Measurements from ENCODE around the gene IPPK.
"Not testable (repeated sequence)": the region's sequence is repeated elsewhere in the genome, so short reads cannot be mapped to it uniquely, and the experiment has no call there.

IPPK gene

DNA sequence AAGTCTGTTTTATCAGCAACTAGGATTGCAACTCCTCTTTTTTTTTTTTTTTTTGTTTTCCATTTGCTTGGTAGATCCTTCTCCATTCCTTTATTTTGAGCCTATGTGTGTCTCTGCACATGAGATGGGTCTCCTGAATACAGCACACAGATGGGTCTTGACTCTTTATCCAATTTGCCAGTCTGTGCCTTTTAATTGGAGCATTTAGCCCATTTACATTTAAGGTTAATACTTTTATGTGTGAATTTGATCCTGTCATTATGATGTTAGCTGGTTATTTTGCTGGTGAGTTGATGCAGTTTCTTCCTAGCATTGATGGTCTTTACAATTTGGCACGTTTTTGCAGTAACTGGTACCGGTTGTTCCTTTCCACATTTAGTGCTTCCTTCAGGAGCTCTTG is 98.1 kb downstream of the IPPK start:
- H3K27me3 ChIP-seq (ENCODE audit: control insufficient read depth, low read length); H4K20me1 ChIP-seq (ENCODE audit: control insufficient read depth, insufficient read depth, low read depth, low read length); H3K79me2 ChIP-seq (ENCODE audit: control insufficient read depth, low read length); H3K4me2 ChIP-seq (ENCODE audit: low read length); H3K9me3 ChIP-seq (ENCODE audit: control insufficient read depth, insufficient read depth, low read length); H3K4me1 ChIP-seq (ENCODE audit: control insufficient read depth, low read length); H3K9me2 ChIP-seq (replicated peaks; ENCODE audit: control insufficient read depth, low read length); H3K27ac ChIP-seq (ENCODE audit: low read depth, low read length); H3K4me3 ChIP-seq (ENCODE audit: low read length); H3F3A ChIP-seq (ENCODE audit: control insufficient read depth, insufficient read depth); H3K36me3 ChIP-seq (ENCODE audit: control insufficient read depth, low read length): not testable (repeated sequence)

DNA sequence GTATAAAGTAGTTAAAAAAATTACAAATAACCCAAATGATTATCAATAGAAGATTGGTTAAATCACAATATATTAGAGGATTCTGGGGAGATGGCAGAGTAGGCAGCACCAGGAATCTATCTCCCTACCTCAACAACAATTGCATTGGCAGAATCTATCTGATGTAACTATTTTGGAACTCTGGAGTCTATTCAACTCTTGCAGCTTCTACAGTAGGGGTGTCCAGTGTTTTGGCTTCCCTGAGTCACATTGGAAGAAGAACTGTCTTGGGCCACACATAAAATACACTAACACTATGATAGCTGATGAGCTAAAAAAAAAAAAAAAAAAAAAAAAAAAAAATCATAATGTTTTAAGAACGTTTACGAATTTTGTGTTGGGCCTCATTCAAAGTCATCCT is 104.9 kb downstream of the IPPK start:
- Histone ChIP-seq H3K9me3 (ENCODE audit: control insufficient read depth, insufficient read depth, low read length) (no peaks in the 10 kb centered on the region), H3K27ac (ENCODE audit: low read depth, low read length) (no peak overlapping the region), H3F3A (ENCODE audit: control insufficient read depth, insufficient read depth) (no peaks in the 10 kb centered on the region), H3K9me2 (replicated peaks; ENCODE audit: control insufficient read depth, low read length) (no peaks in the 10 kb centered on the region), H3K4me2 (ENCODE audit: low read length) (no peak overlapping the region), H3K36me3 (ENCODE audit: control insufficient read depth, low read length) (no peaks in the 10 kb centered on the region), H3K4me3 (ENCODE audit: low read length) (no peak overlapping the region), H3K27me3 (ENCODE audit: control insufficient read depth, low read length) (no peaks in the 10 kb centered on the region), H3K4me1 (ENCODE audit: control insufficient read depth, low read length) (no peaks in the 10 kb centered on the region), H4K20me1 (ENCODE audit: control insufficient read depth, insufficient read depth, low read depth, low read length) (no peaks in the 10 kb centered on the region), H3K79me2 (ENCODE audit: control insufficient read depth, low read length) (no peaks in the 10 kb centered on the region)
- no peak for TF ChIP-seq EZH2phosphoT487 (IDR thresholded peaks at IDR 0.05; ENCODE audit: borderline replicate concordance, low read length)
- TF ChIP-seq, protein P1, sequence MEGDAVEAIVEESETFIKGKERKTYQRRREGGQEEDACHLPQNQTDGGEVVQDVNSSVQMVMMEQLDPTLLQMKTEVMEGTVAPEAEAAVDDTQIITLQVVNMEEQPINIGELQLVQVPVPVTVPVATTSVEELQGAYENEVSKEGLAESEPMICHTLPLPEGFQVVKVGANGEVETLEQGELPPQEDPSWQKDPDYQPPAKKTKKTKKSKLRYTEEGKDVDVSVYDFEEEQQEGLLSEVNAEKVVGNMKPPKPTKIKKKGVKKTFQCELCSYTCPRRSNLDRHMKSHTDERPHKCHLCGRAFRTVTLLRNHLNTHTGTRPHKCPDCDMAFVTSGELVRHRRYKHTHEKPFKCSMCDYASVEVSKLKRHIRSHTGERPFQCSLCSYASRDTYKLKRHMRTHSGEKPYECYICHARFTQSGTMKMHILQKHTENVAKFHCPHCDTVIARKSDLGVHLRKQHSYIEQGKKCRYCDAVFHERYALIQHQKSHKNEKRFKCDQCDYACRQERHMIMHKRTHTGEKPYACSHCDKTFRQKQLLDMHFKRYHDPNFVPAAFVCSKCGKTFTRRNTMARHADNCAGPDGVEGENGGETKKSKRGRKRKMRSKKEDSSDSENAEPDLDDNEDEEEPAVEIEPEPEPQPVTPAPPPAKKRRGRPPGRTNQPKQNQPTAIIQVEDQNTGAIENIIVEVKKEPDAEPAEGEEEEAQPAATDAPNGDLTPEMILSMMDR (IDR thresholded peaks at IDR 0.05; ENCODE audit: low read depth, low read length, poor library complexity, severe bottlenecking) = no peak

DNA sequence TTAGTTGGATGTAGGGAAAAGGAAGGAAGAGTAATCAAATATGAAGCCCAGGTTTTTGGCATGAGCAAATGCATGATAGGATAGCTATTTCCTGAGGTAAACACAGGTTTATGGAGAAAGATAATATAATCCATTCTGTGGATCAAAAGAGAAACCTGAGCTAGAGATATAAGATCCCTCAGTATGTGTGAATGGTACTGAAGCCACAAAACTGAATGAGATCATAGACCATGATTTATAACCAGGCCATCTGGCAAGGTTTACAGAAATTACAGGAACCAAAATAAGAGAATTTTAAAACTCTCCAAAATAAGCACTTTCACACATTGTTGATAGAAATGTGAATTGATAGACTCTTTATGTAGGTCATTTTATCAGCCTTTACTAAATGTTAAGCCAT is 105.4 kb downstream of the IPPK start:
- Histone ChIP-seq H3K27me3 (ENCODE audit: control insufficient read depth, low read length) (no peaks in the 10 kb centered on the region), H3K9me2 (replicated peaks; ENCODE audit: control insufficient read depth, low read length) (no peaks in the 10 kb centered on the region), H3K4me3 (ENCODE audit: low read length) (no peak overlapping the region), H3K4me2 (ENCODE audit: low read length) (no peak overlapping the region), H3K79me2 (ENCODE audit: control insufficient read depth, low read length) (no peaks in the 10 kb centered on the region), H3K36me3 (ENCODE audit: control insufficient read depth, low read length) (no peaks in the 10 kb centered on the region), H3K9me3 (ENCODE audit: control insufficient read depth, insufficient read depth, low read length) (no peaks in the 10 kb centered on the region), H3K27ac (ENCODE audit: low read depth, low read length) (no peak overlapping the region), H3F3A (ENCODE audit: control insufficient read depth, insufficient read depth) (no peaks in the 10 kb centered on the region), H3K4me1 (ENCODE audit: control insufficient read depth, low read length) (no peaks in the 10 kb centered on the region), H4K20me1 (ENCODE audit: control insufficient read depth, insufficient read depth, low read depth, low read length) (no peaks in the 10 kb centered on the region)
- TF ChIP-seq EZH2phosphoT487 (IDR thresholded peaks at IDR 0.05; ENCODE audit: borderline replicate concordance, low read length) = no peak
- TF ChIP-seq, protein P1 (IDR thresholded peaks at IDR 0.05; ENCODE audit: low read depth, low read length, poor library complexity, severe bottlenecking) = no peak

Measured in DOHH2 (cell line).